Measurements from ENCODE around the gene AMH. TPM values are rescaled to one million over a fixed set of nuclear protein-coding genes. Genes with fewer than 3 reads are reported as not detected.
A peak's percentile ranks its signal among the peaks of the same experiment; 100 is the strongest.

AMH gene
- total RNA-seq, 3 donors from 2014 or later, result 2.5 to 3.9 TPM; not detected in 1

- TF ChIP-seq CTCF (IDR thresholded peaks at IDR 0.05) (peak; percentile 94 to 98 (median 98)), POLR2A (IDR thresholded peaks at IDR 0.05) (no peak), POLR2AphosphoS5 (IDR thresholded peaks at IDR 0.05) (peak; percentile 34 to 69 (median 57))
- peak in 1 of 2 donors; percentile 82 for DNase-seq (ENCODE audit: low spot score in 2 of 2)
- Histone ChIP-seq H3K27me3 (no peaks in the 10 kb centered on the region), H3K27ac (peak overlapping the region; percentile 86 to 99), H3K4me1 (peaks cover 17 to 25% of the 10 kb centered on the region in 2 donors), H3K9me3 (no peaks in the 10 kb centered on the region), H3K36me3 (no peaks in the 10 kb centered on the region), H3K4me3 (peak overlapping the region; percentile 18 to 100 (median 20))
- intact Hi-C loops (cut with DNase I; ENCODE audit: low total_unique reads), result loop anchor here (5.0 to 10.0 kb wide), 2 partner anchors 36 to 109 kb away; partner anchors contain the start of genes DOT1L, PLEKHJ1 and SF3A2
Observed at GRCh38 chr19:2273356-2274184, 24.4 kb downstream of the AMH start.

- Histone ChIP-seq H3K4me3 (peak overlapping the region; percentile 18 to 100 (median 20)), H3K27me3 (no peaks in the 10 kb centered on the region), H3K27ac (peak overlapping the region; percentile 86 to 99), H3K4me1 (peaks cover 17 to 25% of the 10 kb centered on the region in 2 donors), H3K36me3 (no peaks in the 10 kb centered on the region), H3K9me3 (no peaks in the 10 kb centered on the region)
- intact Hi-C loops (cut with DNase I; ENCODE audit: low total_unique reads), result loop anchor here (5.0 to 10.0 kb wide), 2 partner anchors 37 to 109 kb away; partner anchors contain the start of genes DOT1L, PLEKHJ1 and SF3A2
- TF ChIP-seq POLR2AphosphoS5 (IDR thresholded peaks at IDR 0.05) (no peak), CTCF (IDR thresholded peaks at IDR 0.05) (no peak), POLR2A (IDR thresholded peaks at IDR 0.05) (no peak)
- no peak for DNase-seq (ENCODE audit: low spot score in 2 of 2)
Observed at GRCh38 chr19:2274185-2274711, 25.1 kb downstream of the AMH start.

GRCh38 chr19:2274931-2275535 is 25.9 kb downstream of the AMH start:
- peak; percentile 37 to 52 (median 48) for TF ChIP-seq CTCF (IDR thresholded peaks at IDR 0.05)
- no peak for TF ChIP-seq POLR2A (IDR thresholded peaks at IDR 0.05)
- TF ChIP-seq POLR2AphosphoS5 (IDR thresholded peaks at IDR 0.05), result peak in 1 of 3 donors; percentile 17
- H3K36me3 ChIP-seq, result no peaks in the 10 kb centered on the region
- DNase-seq (ENCODE audit: low spot score in 2 of 2), result peak in 1 of 2 donors; percentile 48
- peak overlapping the region in 1 of 3 donors; percentile 27 for H3K4me3 ChIP-seq
- no peaks in the 10 kb centered on the region for H3K27me3 ChIP-seq
- intact Hi-C loops (cut with DNase I; ENCODE audit: low total_unique reads), result loop anchor here (5.0 to 10.0 kb wide), 3 partner anchors 38 to 383 kb away; partner anchors contain the start of genes DOT1L, PLEKHJ1 and SF3A2
- H3K27ac ChIP-seq, result peak overlapping the region in 1 of 2 donors; percentile 20
- H3K9me3 ChIP-seq, result no peaks in the 10 kb centered on the region
- H3K4me1 ChIP-seq, result peaks cover 17 to 25% of the 10 kb centered on the region in 2 donors

- DNase-seq (ENCODE audit: low spot score in 2 of 2), result no peak
- H3K36me3 ChIP-seq, result no peaks in the 10 kb centered on the region
- TF ChIP-seq POLR2A (IDR thresholded peaks at IDR 0.05), result no peak
- TF ChIP-seq POLR2AphosphoS5 (IDR thresholded peaks at IDR 0.05), result no peak
- TF ChIP-seq CTCF (IDR thresholded peaks at IDR 0.05), result no peak
- H3K27ac ChIP-seq, result no peak overlapping the region
- peaks cover 17 to 25% of the 10 kb centered on the region in 2 donors for H3K4me1 ChIP-seq
- no peaks in the 10 kb centered on the region for H3K9me3 ChIP-seq
- peak overlapping the region in 1 of 3 donors; percentile 27 for H3K4me3 ChIP-seq
- H3K27me3 ChIP-seq, result no peaks in the 10 kb centered on the region
- intact Hi-C loops (cut with DNase I; ENCODE audit: low total_unique reads), result loop anchor here (5.0 to 10.0 kb wide), 2 partner anchors 111 to 384 kb away; partner anchors contain the start of gene DOT1L
Observed at GRCh38 chr19:2275588-2276428, 26.7 kb downstream of the AMH start.
